ENCODE results near the gene ELP4. TPM values are rescaled to one million over a fixed set of nuclear protein-coding genes. Genes with fewer than 3 reads are reported as not detected.
"Not testable (repeated sequence)": the region's sequence is repeated elsewhere in the genome, so short reads cannot be mapped to it uniquely, and the experiment has no call there.

The ELP4 gene
- polyA plus RNA-seq, 4 donors = 5.4 to 14.5 (median 7.9) TPM

- no peak overlapping the region for H3K4me3 ChIP-seq (ENCODE audit: low read depth in 1 of 3, low read length in 3 of 3)
- no peaks in the 10 kb centered on the region for H3K9me3 ChIP-seq (ENCODE audit: control insufficient read depth in 2 of 2, insufficient read depth in 1 of 2, low read depth in 1 of 2, low read length in 1 of 2)
- DNase-seq = no peak
- WGBS, 3 donors = 79 to 86% (median 84%) methylated on average over 1 of the region's 1 CpG
- no peaks in the 10 kb centered on the region for H3K27me3 ChIP-seq (ENCODE audit: control insufficient read depth in 3 of 3, insufficient read depth in 3 of 3, low read length in 3 of 3)
- H3K4me1 ChIP-seq (ENCODE audit: control insufficient read depth in 3 of 3, insufficient read depth in 2 of 3, low read depth in 1 of 3, low read length in 2 of 3) = no peaks in the 10 kb centered on the region
- FAIRE-seq = no peak
- H3K36me3 ChIP-seq (ENCODE audit: control insufficient read depth in 3 of 3, insufficient read depth in 2 of 3, low read depth in 1 of 3, low read length in 3 of 3) = no peaks in the 10 kb centered on the region
- H3K27ac ChIP-seq (ENCODE audit: low read depth in 1 of 3, low read length in 2 of 3) = no peak overlapping the region
These were observed 146.5 kb downstream of the ELP4 start for GRCh38 chr11:31656051-31656450.

GRCh38 chr11:31657091-31657490 lies 147.5 kb downstream of the ELP4 start:
- no peak overlapping the region for H3K27ac ChIP-seq (ENCODE audit: low read depth in 1 of 3, low read length in 2 of 3)
- FAIRE-seq = no peak
- no peaks in the 10 kb centered on the region for H3K4me1 ChIP-seq (ENCODE audit: control insufficient read depth in 3 of 3, insufficient read depth in 2 of 3, low read depth in 1 of 3, low read length in 2 of 3)
- DNase-seq = no peak
- no peaks in the 10 kb centered on the region for H3K27me3 ChIP-seq (ENCODE audit: control insufficient read depth in 3 of 3, insufficient read depth in 3 of 3, low read length in 3 of 3)
- H3K36me3 ChIP-seq (ENCODE audit: control insufficient read depth in 3 of 3, insufficient read depth in 2 of 3, low read depth in 1 of 3, low read length in 3 of 3) = no peaks in the 10 kb centered on the region
- no peak overlapping the region for H3K4me3 ChIP-seq (ENCODE audit: low read depth in 1 of 3, low read length in 3 of 3)
- WGBS, 3 donors = 89 to 100% (median 97%) methylated on average over 1 of the region's 1 CpG
- no peaks in the 10 kb centered on the region for H3K9me3 ChIP-seq (ENCODE audit: control insufficient read depth in 2 of 2, insufficient read depth in 1 of 2, low read depth in 1 of 2, low read length in 1 of 2)

GRCh38 chr11:31664129-31664528 lies 154.6 kb downstream of the ELP4 start:
- FAIRE-seq (no peak), DNase-seq (no peak)
- Histone ChIP-seq H3K27me3 (ENCODE audit: control insufficient read depth in 3 of 3, insufficient read depth in 3 of 3, low read length in 3 of 3) (no peaks in the 10 kb centered on the region), H3K4me3 (ENCODE audit: low read depth in 1 of 3, low read length in 3 of 3) (no peak overlapping the region), H3K9me3 (ENCODE audit: control insufficient read depth in 2 of 2, insufficient read depth in 1 of 2, low read depth in 1 of 2, low read length in 1 of 2) (no peaks in the 10 kb centered on the region), H3K27ac (ENCODE audit: low read depth in 1 of 3, low read length in 2 of 3) (no peak overlapping the region), H3K36me3 (ENCODE audit: control insufficient read depth in 3 of 3, insufficient read depth in 2 of 3, low read depth in 1 of 3, low read length in 3 of 3) (no peaks in the 10 kb centered on the region), H3K4me1 (ENCODE audit: control insufficient read depth in 3 of 3, insufficient read depth in 2 of 3, low read depth in 1 of 3, low read length in 2 of 3) (no peaks in the 10 kb centered on the region)
- WGBS, 3 donors = 76 to 78% (median 78%) methylated on average over 3 of the region's 3 CpGs

GRCh38 chr11:31664954-31665353 lies 155.4 kb downstream of the ELP4 start:
- WGBS, 3 donors = 91 to 97% (median 92%) methylated on average over 3 of the region's 3 CpGs
- DNase-seq (no peak), FAIRE-seq (no peak)
- no peak overlapping the region for H3K4me3 ChIP-seq (ENCODE audit: low read depth in 1 of 3, low read length in 3 of 3)
- no peaks in the 10 kb centered on the region for H3K36me3 ChIP-seq (ENCODE audit: control insufficient read depth in 3 of 3, insufficient read depth in 2 of 3, low read depth in 1 of 3, low read length in 3 of 3)
- no peaks in the 10 kb centered on the region for H3K4me1 ChIP-seq (ENCODE audit: control insufficient read depth in 3 of 3, insufficient read depth in 2 of 3, low read depth in 1 of 3, low read length in 2 of 3)
- no peak overlapping the region for H3K27ac ChIP-seq (ENCODE audit: low read depth in 1 of 3, low read length in 2 of 3)
- H3K9me3 ChIP-seq (ENCODE audit: control insufficient read depth in 2 of 2, insufficient read depth in 1 of 2, low read depth in 1 of 2, low read length in 1 of 2) = no peaks in the 10 kb centered on the region
- no peaks in the 10 kb centered on the region for H3K27me3 ChIP-seq (ENCODE audit: control insufficient read depth in 3 of 3, insufficient read depth in 3 of 3, low read length in 3 of 3)

- no peak overlapping the region for H3K27ac ChIP-seq (ENCODE audit: low read depth in 1 of 3, low read length in 2 of 3)
- no peaks in the 10 kb centered on the region for H3K27me3 ChIP-seq (ENCODE audit: control insufficient read depth in 3 of 3, insufficient read depth in 3 of 3, low read length in 3 of 3)
- H3K4me3 ChIP-seq (ENCODE audit: low read depth in 1 of 3, low read length in 3 of 3) = no peak overlapping the region
- no peaks in the 10 kb centered on the region for H3K9me3 ChIP-seq (ENCODE audit: control insufficient read depth in 2 of 2, insufficient read depth in 1 of 2, low read depth in 1 of 2, low read length in 1 of 2)
- FAIRE-seq = no peak
- no peaks in the 10 kb centered on the region for H3K36me3 ChIP-seq (ENCODE audit: control insufficient read depth in 3 of 3, insufficient read depth in 2 of 3, low read depth in 1 of 3, low read length in 3 of 3)
- H3K4me1 ChIP-seq (ENCODE audit: control insufficient read depth in 3 of 3, insufficient read depth in 2 of 3, low read depth in 1 of 3, low read length in 2 of 3) = no peaks in the 10 kb centered on the region
- 87 to 93% (median 89%) methylated on average over 2 of the region's 2 CpGs for WGBS, 3 donors
- DNase-seq = no peak
These were observed 162.1 kb downstream of the ELP4 start for GRCh38 chr11:31671681-31672080.

- not testable (repeated sequence) for H3K27ac ChIP-seq (ENCODE audit: low read depth in 1 of 3, low read length in 2 of 3); H3K4me1 ChIP-seq (ENCODE audit: control insufficient read depth in 3 of 3, insufficient read depth in 2 of 3, low read depth in 1 of 3, low read length in 2 of 3); DNase-seq; H3K4me3 ChIP-seq (ENCODE audit: low read depth in 1 of 3, low read length in 3 of 3); H3K27me3 ChIP-seq (ENCODE audit: control insufficient read depth in 3 of 3, insufficient read depth in 3 of 3, low read length in 3 of 3); H3K36me3 ChIP-seq (ENCODE audit: control insufficient read depth in 3 of 3, insufficient read depth in 2 of 3, low read depth in 1 of 3, low read length in 3 of 3); FAIRE-seq; H3K9me3 ChIP-seq (ENCODE audit: control insufficient read depth in 2 of 2, insufficient read depth in 1 of 2, low read depth in 1 of 2, low read length in 1 of 2)
- WGBS, 3 donors = 97 to 98% (median 98%) methylated on average over 3 of the region's 3 CpGs
These were observed 163.5 kb downstream of the ELP4 start for GRCh38 chr11:31673108-31673507.

- DNase-seq = no peak
- Histone ChIP-seq H3K4me3 (ENCODE audit: low read depth in 1 of 3, low read length in 3 of 3) (no peak overlapping the region), H3K36me3 (ENCODE audit: control insufficient read depth in 3 of 3, insufficient read depth in 2 of 3, low read depth in 1 of 3, low read length in 3 of 3) (no peaks in the 10 kb centered on the region), H3K4me1 (ENCODE audit: control insufficient read depth in 3 of 3, insufficient read depth in 2 of 3, low read depth in 1 of 3, low read length in 2 of 3) (no peaks in the 10 kb centered on the region), H3K9me3 (ENCODE audit: control insufficient read depth in 2 of 2, insufficient read depth in 1 of 2, low read depth in 1 of 2, low read length in 1 of 2) (peaks cover 0 to 4% of the 10 kb centered on the region in 2 donors), H3K27ac (ENCODE audit: low read depth in 1 of 3, low read length in 2 of 3) (no peak overlapping the region), H3K27me3 (ENCODE audit: control insufficient read depth in 3 of 3, insufficient read depth in 3 of 3, low read length in 3 of 3) (no peaks in the 10 kb centered on the region)
- WGBS, 3 donors = 94 to 98% (median 95%) methylated on average over 1 of the region's 1 CpG
- no peak for FAIRE-seq
These were observed 166.9 kb downstream of the ELP4 start for GRCh38 chr11:31676280-31676982.

GRCh38 chr11:31680770-31681169 lies 171.2 kb downstream of the ELP4 start:
- Histone ChIP-seq H3K36me3 (ENCODE audit: control insufficient read depth in 3 of 3, insufficient read depth in 2 of 3, low read depth in 1 of 3, low read length in 3 of 3) (no peaks in the 10 kb centered on the region), H3K4me1 (ENCODE audit: control insufficient read depth in 3 of 3, insufficient read depth in 2 of 3, low read depth in 1 of 3, low read length in 2 of 3) (no peaks in the 10 kb centered on the region), H3K9me3 (ENCODE audit: control insufficient read depth in 2 of 2, insufficient read depth in 1 of 2, low read depth in 1 of 2, low read length in 1 of 2) (peaks cover 0 to 4% of the 10 kb centered on the region in 2 donors), H3K4me3 (ENCODE audit: low read depth in 1 of 3, low read length in 3 of 3) (no peak overlapping the region), H3K27me3 (ENCODE audit: control insufficient read depth in 3 of 3, insufficient read depth in 3 of 3, low read length in 3 of 3) (no peaks in the 10 kb centered on the region), H3K27ac (ENCODE audit: low read depth in 1 of 3, low read length in 2 of 3) (no peak overlapping the region)
- DNase-seq (no peak), FAIRE-seq (no peak)
- WGBS, 3 donors = 95 to 97% (median 97%) methylated on average over 3 of the region's 3 CpGs

- Histone ChIP-seq H3K4me3 (ENCODE audit: low read depth in 1 of 3, low read length in 3 of 3) (no peak overlapping the region), H3K9me3 (ENCODE audit: control insufficient read depth in 2 of 2, insufficient read depth in 1 of 2, low read depth in 1 of 2, low read length in 1 of 2) (no peaks in the 10 kb centered on the region), H3K27me3 (ENCODE audit: control insufficient read depth in 3 of 3, insufficient read depth in 3 of 3, low read length in 3 of 3) (no peaks in the 10 kb centered on the region), H3K36me3 (ENCODE audit: control insufficient read depth in 3 of 3, insufficient read depth in 2 of 3, low read depth in 1 of 3, low read length in 3 of 3) (no peaks in the 10 kb centered on the region), H3K4me1 (ENCODE audit: control insufficient read depth in 3 of 3, insufficient read depth in 2 of 3, low read depth in 1 of 3, low read length in 2 of 3) (no peaks in the 10 kb centered on the region), H3K27ac (ENCODE audit: low read depth in 1 of 3, low read length in 2 of 3) (no peak overlapping the region)
- WGBS, 3 donors = 96 to 100% (median 97%) methylated on average over 1 of the region's 1 CpG
- no peak for FAIRE-seq
- DNase-seq = no peak
These were observed 177.7 kb downstream of the ELP4 start for GRCh38 chr11:31687256-31687655.
